CD14-positive monocyte (primary cell): Measurements from ENCODE around the gene DCLK1. TPM values are rescaled to one million over a fixed set of nuclear protein-coding genes. Genes with fewer than 3 reads are reported as not detected.

Experiments
- DNase-seq, 3 donors: peaks; one replicate each; pipeline ENCODE4 v3.0.0-alpha.2; 2011 to 2022
- H2AFZ ChIP-seq: 2 replicates; pipeline ENCODE4 v1.6.0; 2012; ENCODE audit warnings: mild to moderate bottlenecking, low read depth, low read length, inconsistent platforms; ENCODE audit not compliant: insufficient read depth, poor library complexity, severe bottlenecking
- H3K27ac ChIP-seq, 2 donors: 1 replicate in 1 of 2; 2 replicates in 1 of 2; pipeline ENCODE4 v1.5.1; 2012 to 2013; ENCODE audit warnings: low read length in 2 of 2, control low read depth in 1 of 2, inconsistent platforms in 1 of 2, low read depth in 1 of 2, mild to moderate bottlenecking in 1 of 2
- H3K27me3 ChIP-seq, 2 donors: one replicate each; pipeline versions ENCODE4 v1.6.0 to v1.6.1; 2011 to 2013; ENCODE audit warnings: low read length in 2 of 2; ENCODE audit not compliant: control insufficient read depth in 2 of 2, insufficient read depth in 2 of 2
- H3K36me3 ChIP-seq, 2 donors: replicated peaks in 1 of 2; 1 replicate in 1 of 2; 2 replicates in 1 of 2; pipeline versions ENCODE4 v1.5.1 to v1.6.1; 2012 to 2013; ENCODE audit warnings: low read length in 2 of 2, control low read depth in 1 of 2, inconsistent platforms in 1 of 2, mild to moderate bottlenecking in 1 of 2; ENCODE audit not compliant: insufficient read depth in 2 of 2, control insufficient read depth in 1 of 2
- H3K4me1 ChIP-seq, 2 donors: 1 replicate in 1 of 2; 2 replicates in 1 of 2; pipeline versions ENCODE4 v1.5.1 to v1.6.1; 2012 to 2013; ENCODE audit warnings: low read length in 2 of 2, control low read depth in 1 of 2, inconsistent platforms in 1 of 2, mild to moderate bottlenecking in 1 of 2, moderate library complexity in 1 of 2; ENCODE audit not compliant: insufficient read depth in 2 of 2, control insufficient read depth in 1 of 2
- H3K4me2 ChIP-seq: replicated peaks from 2 replicates; pipeline ENCODE3; 2012; ENCODE audit warnings: low read length, moderate library complexity, mild to moderate bottlenecking; ENCODE audit not compliant: poor library complexity, severe bottlenecking; ENCODE audit errors: extremely low read depth
- H3K4me3 ChIP-seq, 3 experiments: fragments of 200-600 bp in 1 of 3; sonication (generic) in 1 of 3; replicated peaks in 1 of 3; 1 replicate in 2 of 3; 2 replicates in 1 of 3; pipeline ENCODE4 v1.5.1; 2011 to 2013; ENCODE audit warnings: low read length in 3 of 3, mild to moderate bottlenecking in 3 of 3, control low read depth in 2 of 3, low read depth in 2 of 3, inconsistent platforms in 1 of 3, moderate library complexity in 1 of 3
- H3K79me2 ChIP-seq: 2 replicates; pipeline ENCODE4 v1.6.0; 2012; ENCODE audit warnings: mild to moderate bottlenecking, control low read depth, inconsistent platforms, low read length, moderate library complexity; ENCODE audit not compliant: insufficient read depth
- H3K9ac ChIP-seq: 2 replicates; pipeline ENCODE4 v1.6.0; 2017; ENCODE audit warnings: low read length, mild to moderate bottlenecking; ENCODE audit not compliant: insufficient read depth, poor library complexity, severe bottlenecking
- H3K9me3 ChIP-seq, 2 donors: replicated peaks in 1 of 2; 1 replicate in 1 of 2; 2 replicates in 1 of 2; pipeline versions ENCODE4 v1.5.1 to v1.6.1; 2012 to 2013; ENCODE audit warnings: low read length in 2 of 2, control low read depth in 1 of 2; ENCODE audit not compliant: control insufficient read depth in 1 of 2, insufficient read depth in 1 of 2
- H4K20me1 ChIP-seq: 2 replicates; pipeline ENCODE4 v1.6.0; 2012; ENCODE audit warnings: mild to moderate bottlenecking, low read length, control low read depth, moderate library complexity; ENCODE audit not compliant: insufficient read depth
- H3K27ac Mint-ChIP-seq, 7 donors: one replicate each; pipeline ENCODE4 v1.8.0; 2020; ENCODE audit warnings: mild to moderate bottlenecking in 7 of 7, mixed read lengths in 7 of 7, moderate library complexity in 6 of 7, inconsistent platforms in 2 of 7
- H3K27me3 Mint-ChIP-seq, 3 donors: one replicate each; pipeline ENCODE4 v1.8.0; 2021 to 2022; ENCODE audit warnings: low read depth in 3 of 3, mild to moderate bottlenecking in 3 of 3, mixed read lengths in 3 of 3, moderate library complexity in 3 of 3, inconsistent platforms in 1 of 3
- H3K36me3 Mint-ChIP-seq, 2 donors: one replicate each; pipeline ENCODE4 v1.8.0; 2020; ENCODE audit warnings: mixed read lengths in 2 of 2, inconsistent platforms in 1 of 2, mild to moderate bottlenecking in 1 of 2
- H3K4me1 Mint-ChIP-seq: one replicate; pipeline ENCODE4 v1.8.0; 2020; ENCODE audit warnings: mild to moderate bottlenecking, mixed read lengths
- H3K4me3 Mint-ChIP-seq, 2 donors: one replicate each; pipeline ENCODE4 v1.8.0; 2020; ENCODE audit warnings: mild to moderate bottlenecking in 2 of 2, mixed read lengths in 2 of 2, moderate library complexity in 1 of 2
- H3K9me3 Mint-ChIP-seq, 7 donors: one replicate each; pipeline ENCODE4 v1.8.0; 2020 to 2022; ENCODE audit warnings: mixed read lengths in 7 of 7, mild to moderate bottlenecking in 6 of 7, moderate library complexity in 6 of 7, inconsistent platforms in 2 of 7
- CTCF ChIP-seq: fragments of 200-600 bp; IDR thresholded peaks from one replicate; pipeline ENCODE4 v1.8.0; 2022; ENCODE audit warnings: antibody characterized with exemption, mild to moderate bottlenecking
- WGBS: methylation state at CpG from one replicate; pipeline ENCODE4 v1.1.5; 2013; ENCODE audit warnings: missing lambda C conversion rate; ENCODE audit not compliant: insufficient coverage; 5-methylcytosine and 5-hydroxymethylcytosine counted together
- intact Hi-C, 2 donors: fragments of 100-400 bp; cut with micrococcal nuclease; formaldehyde crosslinking; loops; one replicate each; pipeline versions ENCODE4 v1.15.0 to v1.15.1; 2023
- polyA plus RNA-seq, 3 donors: library from polyadenylated mRNA; depleted of rRNA in 1 of 3; unstranded in 2 of 3; stranded (reverse) in 1 of 3; fragments of 300-500 nt in 2 of 3; fragments of >200 nt in 1 of 3; fragmentation: Illumina TruSeq in 2 of 3; gene quantifications; 1 replicate in 2 of 3; 2 replicates in 1 of 3; pipeline ENCODE4 v1.2.3, GENCODE V29; 2012 to 2021

DCLK1 gene
- polyA plus RNA-seq, 3 donors = not detected

- H4K20me1 ChIP-seq = no peaks in the 10 kb centered on the region
- H3K9ac ChIP-seq = no peak overlapping the region
- Mint-ChIP-seq H3K9me3 (peaks cover 0 to 10% (median 2%) of the 10 kb centered on the region in 7 donors), H3K27ac (no peak overlapping the region), H3K27me3 (peaks cover 7 to 12% (median 9%) of the 10 kb centered on the region in 3 donors), H3K4me1 (no peaks in the 10 kb centered on the region), H3K4me3 (no peak overlapping the region), H3K36me3 (no peaks in the 10 kb centered on the region)
- H3K27ac ChIP-seq = no peak overlapping the region
- TF ChIP-seq CTCF = no peak
- no peaks in the 10 kb centered on the region for H3K9me3 ChIP-seq
- intact Hi-C loops = no loop called here
- H2AFZ ChIP-seq = no peak overlapping the region
- H3K27me3 ChIP-seq = peaks cover 0 to 9% of the 10 kb centered on the region in 2 donors
- H3K36me3 ChIP-seq = no peaks in the 10 kb centered on the region
- no peak overlapping the region for H3K4me3 ChIP-seq
- WGBS = 68% methylated on average over 2 of the region's 5 CpGs
- no peaks in the 10 kb centered on the region for H3K4me1 ChIP-seq
- no peak overlapping the region for H3K4me2 ChIP-seq
- no peaks in the 10 kb centered on the region for H3K79me2 ChIP-seq
- no peak for DNase-seq
These were observed 279.8 kb downstream of the DCLK1 start for GRCh38 chr13:35851356-35851755.

GRCh38 chr13:35850569-35850968 is 280.6 kb downstream of the DCLK1 start:
- Mint-ChIP-seq H3K27me3 (peaks cover under 1 to 6% (median 4%) of the 10 kb centered on the region in 3 donors), H3K27ac (no peak overlapping the region), H3K4me3 (no peak overlapping the region), H3K9me3 (peaks cover 0 to 10% (median 2%) of the 10 kb centered on the region in 7 donors), H3K4me1 (no peaks in the 10 kb centered on the region), H3K36me3 (no peaks in the 10 kb centered on the region)
- no peaks in the 10 kb centered on the region for H3K79me2 ChIP-seq
- 67% methylated on average over 1 of the region's 5 CpGs for WGBS
- no peaks in the 10 kb centered on the region for H3K4me1 ChIP-seq
- H3K27ac ChIP-seq = no peak overlapping the region
- H2AFZ ChIP-seq = no peak overlapping the region
- no peaks in the 10 kb centered on the region for H3K36me3 ChIP-seq
- no peaks in the 10 kb centered on the region for H3K9me3 ChIP-seq
- intact Hi-C loops = no loop called here
- H3K4me2 ChIP-seq = no peak overlapping the region
- no peaks in the 10 kb centered on the region for H4K20me1 ChIP-seq
- DNase-seq = no peak
- TF ChIP-seq CTCF = no peak
- H3K27me3 ChIP-seq = peaks cover 0 to 5% of the 10 kb centered on the region in 2 donors
- no peak overlapping the region for H3K4me3 ChIP-seq
- no peak overlapping the region for H3K9ac ChIP-seq
